GM03348 (cell line): Measurements from ENCODE around the gene RBM20.

Source experiments
- DNase-seq: peaks from one replicate; pipeline ENCODE4 v3.0.0; 2012; ENCODE audit warnings: low spot score

Gene RBM20

DNA sequence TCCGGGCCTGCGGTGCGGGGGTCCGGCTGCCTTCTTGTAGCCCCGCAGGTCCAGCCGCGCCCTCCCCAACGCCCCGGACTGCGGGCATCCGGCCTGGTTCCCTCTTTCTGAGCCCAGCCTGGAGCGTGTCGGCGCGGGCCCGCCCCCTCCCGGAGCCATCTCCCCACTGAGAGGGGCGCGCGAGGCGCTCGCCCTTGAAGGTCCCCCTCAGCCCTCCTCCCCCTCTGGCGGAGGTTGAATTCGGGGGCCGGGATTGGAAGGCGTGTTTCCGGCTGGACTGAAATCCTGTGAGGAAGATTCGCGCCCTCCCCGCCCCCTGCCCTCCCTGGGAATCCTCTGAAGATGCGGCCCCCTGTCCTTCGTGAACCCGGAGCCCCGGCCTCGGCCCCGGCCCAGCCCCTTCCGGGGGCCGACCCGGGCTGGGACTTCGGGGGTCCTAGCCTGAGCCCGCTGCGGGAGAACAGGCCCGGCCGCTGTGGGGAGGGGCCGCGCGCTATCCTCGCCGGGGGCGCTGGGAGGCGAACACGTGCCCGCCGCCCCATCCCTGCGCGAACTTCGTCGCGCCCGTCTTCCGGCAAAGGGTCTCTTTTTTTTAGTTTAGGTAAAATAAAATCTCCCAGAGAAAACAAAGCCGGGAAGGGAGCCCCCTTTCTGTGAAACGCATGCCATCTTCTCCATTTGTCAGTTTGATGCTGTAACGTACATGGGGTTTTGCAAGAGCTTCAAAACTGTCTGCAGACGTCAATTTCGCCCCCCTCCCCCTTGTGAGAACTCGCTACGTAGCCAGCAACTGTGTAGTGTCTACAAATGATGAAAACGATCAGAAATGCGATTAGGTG is 228.2 kb downstream of the RBM20 start:
- DNase-seq = peak; percentile 62

GRCh38 chr10:110872984-110873923 is 229.1 kb downstream of the RBM20 start:
- DNase-seq = no peak

DNA sequence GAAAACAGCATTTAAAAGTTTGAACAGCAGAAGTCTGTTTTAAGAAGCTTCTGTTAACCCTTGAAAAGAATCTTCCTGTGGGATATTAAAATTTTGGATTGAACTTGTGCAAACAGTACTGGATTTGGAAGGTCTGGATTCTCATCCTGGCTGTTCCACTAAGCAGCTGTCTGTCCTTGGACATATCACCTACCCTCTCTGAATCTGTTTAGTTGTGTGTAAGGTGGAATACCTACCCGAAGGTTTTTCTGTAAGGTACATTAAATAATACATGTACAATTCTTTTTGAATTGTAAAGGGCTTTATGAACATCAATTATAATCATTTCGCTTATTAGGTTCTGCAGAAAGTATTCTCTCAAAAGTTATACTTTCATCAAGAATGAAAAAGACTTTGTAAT is 229.8 kb downstream of the RBM20 start:
- no peak for DNase-seq

DNA sequence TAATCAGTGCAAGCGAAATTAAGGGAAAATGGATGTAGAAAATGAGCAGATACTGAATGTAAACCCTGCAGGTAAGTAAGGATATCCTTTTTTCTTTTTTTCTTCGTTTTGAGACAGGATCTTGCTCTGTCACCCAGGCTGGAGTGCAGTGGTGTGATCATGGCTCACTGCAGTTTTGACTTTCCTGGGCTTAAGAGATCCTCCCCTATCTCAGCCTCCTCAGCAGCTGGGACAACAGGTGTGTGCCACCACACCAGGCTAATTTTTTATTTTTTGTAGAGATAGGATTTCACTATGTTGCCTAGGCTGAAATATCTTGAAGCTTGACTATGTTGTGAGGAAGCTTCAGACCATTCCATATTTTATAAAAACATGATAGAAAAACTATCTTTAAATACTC is 231.9 kb downstream of the RBM20 start:
- no peak for DNase-seq

GRCh38 chr10:110876788-110877187 is 232.7 kb downstream of the RBM20 start:
- no peak for DNase-seq

DNA sequence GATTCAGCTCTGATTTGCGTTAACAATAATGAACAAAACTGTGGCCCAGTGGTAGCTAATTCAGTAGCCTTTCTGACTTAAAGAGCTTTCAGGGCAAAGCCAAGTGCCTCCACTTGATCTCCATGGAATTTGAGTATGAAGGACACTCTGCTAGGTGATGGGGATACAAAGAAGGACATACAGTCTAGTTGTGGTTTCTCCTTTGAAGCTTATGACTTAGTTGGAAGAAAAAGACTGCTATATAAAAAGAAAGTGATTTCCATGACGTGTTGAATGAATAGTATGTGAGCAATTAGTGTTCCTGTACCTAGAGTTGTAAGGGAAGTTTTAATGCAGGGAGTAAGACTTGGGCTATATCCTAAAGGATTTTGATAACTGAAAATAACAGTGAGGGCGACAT is 235.9 kb downstream of the RBM20 start:
- no peak for DNase-seq

- DNase-seq = no peak
These were observed 237.1 kb downstream of the RBM20 start for GRCh38 chr10:110881247-110881646.

DNA sequence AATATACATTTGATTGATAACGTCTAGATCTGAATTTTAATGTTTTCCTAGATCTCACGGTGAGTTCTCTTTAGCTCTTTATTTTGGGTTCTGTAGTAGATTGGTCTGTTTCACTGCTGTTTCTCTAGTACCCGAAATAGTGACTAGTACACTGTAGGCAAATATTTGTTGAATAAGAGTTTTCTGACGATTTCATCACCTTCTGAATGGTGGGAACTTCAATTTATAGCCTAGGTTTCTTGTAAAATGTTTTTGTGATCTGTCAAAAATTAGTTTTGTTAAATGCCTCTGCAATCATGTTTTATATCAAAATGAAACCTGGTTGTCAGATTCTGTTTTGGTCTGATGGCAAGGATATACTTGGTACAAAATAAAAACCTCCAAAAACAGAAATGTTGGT is 237.8 kb downstream of the RBM20 start:
- DNase-seq = no peak

DNA sequence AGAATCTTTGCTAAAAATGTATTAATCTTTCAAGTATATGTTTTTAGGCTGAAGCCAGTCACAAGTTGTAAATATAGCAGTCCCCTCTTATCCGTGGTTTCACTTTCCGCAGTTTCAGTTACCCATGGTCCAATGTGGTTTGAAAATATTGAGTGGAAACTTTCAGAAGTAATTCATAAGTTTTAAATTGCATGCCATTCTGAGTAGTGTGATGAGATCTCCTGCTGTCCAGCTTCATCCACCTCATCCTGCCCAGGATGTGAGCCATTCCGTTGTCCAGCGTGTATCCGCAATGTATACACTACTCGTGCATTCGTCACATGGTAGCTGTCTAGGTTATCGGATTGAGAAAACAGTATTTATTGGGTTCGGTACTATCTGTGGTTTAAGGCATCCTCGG is 239.8 kb downstream of the RBM20 start:
- DNase-seq = no peak

- DNase-seq = no peak
These were observed 242.0 kb downstream of the RBM20 start for GRCh38 chr10:110885932-110886674.

DNA sequence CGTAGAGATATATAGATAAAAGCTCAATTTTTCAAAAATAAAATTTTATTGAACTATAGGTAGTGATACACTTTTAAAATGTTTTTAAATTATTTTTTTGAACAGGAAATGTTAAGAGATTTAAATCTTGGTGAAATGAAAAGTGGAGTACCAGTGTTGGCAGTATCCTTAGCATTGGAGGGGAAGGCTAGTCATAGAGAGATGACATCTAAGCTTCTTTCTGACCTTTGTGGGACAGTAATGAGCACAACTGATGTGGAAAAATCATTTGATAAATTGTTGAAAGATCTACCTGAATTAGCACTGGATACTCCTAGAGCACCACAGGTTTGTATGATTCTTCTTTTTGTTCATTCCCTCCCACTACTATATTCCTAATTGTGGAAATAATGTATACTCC is 243.4 kb downstream of the RBM20 start:
- no peak for DNase-seq
